Adrenal gland (tissue), 5 donors: Measurements from ENCODE around the gene SLC27A2.

Experiments
- POLR2A ChIP-seq, 2 donors: fragments of 450-650 bp; IDR thresholded peaks; one replicate each; pipeline ENCODE4 v1.6.1; 2017; ENCODE audit warnings: antibody characterized with exemption in 2 of 2, mild to moderate bottlenecking in 2 of 2, moderate library complexity in 1 of 2
- TF ChIP-seq, protein P1 (sequence below), 6 experiments: fragments of 450-650 bp in 4 of 6; fragments of 200-600 bp in 2 of 6; sonication (generic) in 1 of 6; IDR thresholded peaks; 1 replicate in 5 of 6; 2 replicates in 1 of 6; pipeline versions ENCODE4 v1.5.1 to v1.8.0; 2016 to 2021; ENCODE audit warnings: antibody characterized with exemption in 6 of 6, mild to moderate bottlenecking in 2 of 6, moderate library complexity in 1 of 6
- donor health status: DM: no; HTN: no; CAD: no.

DNA sequence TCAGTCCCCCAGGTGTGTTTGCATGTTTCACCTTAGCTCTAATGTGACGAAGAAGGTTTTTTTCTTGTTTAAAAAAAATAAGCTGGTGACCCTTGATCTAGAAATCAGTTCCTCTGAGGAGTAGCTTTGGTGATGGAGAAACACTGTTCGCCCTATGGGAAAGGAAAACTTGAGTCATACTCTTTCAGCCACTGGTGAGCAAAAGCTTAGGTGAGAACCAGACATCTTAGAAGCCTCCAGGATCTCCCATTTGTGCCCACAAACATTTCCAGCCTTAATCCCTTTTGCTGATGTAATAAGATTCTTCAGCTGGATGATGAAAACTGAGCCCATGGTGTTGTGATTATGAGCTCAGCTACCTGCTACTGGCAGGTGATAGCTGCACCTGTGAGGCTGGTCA, 37.8 kb downstream of the SLC27A2 start:
- TF ChIP-seq, protein P1, sequence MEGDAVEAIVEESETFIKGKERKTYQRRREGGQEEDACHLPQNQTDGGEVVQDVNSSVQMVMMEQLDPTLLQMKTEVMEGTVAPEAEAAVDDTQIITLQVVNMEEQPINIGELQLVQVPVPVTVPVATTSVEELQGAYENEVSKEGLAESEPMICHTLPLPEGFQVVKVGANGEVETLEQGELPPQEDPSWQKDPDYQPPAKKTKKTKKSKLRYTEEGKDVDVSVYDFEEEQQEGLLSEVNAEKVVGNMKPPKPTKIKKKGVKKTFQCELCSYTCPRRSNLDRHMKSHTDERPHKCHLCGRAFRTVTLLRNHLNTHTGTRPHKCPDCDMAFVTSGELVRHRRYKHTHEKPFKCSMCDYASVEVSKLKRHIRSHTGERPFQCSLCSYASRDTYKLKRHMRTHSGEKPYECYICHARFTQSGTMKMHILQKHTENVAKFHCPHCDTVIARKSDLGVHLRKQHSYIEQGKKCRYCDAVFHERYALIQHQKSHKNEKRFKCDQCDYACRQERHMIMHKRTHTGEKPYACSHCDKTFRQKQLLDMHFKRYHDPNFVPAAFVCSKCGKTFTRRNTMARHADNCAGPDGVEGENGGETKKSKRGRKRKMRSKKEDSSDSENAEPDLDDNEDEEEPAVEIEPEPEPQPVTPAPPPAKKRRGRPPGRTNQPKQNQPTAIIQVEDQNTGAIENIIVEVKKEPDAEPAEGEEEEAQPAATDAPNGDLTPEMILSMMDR (IDR thresholded peaks at IDR 0.05): no peak
- TF ChIP-seq POLR2A (IDR thresholded peaks at IDR 0.05): no peak
